WTC11 (cell line): ENCODE results near the gene SIN3A.

Source experiments
- CBFB ChIP-seq: sonication (generic); formaldehyde crosslinking; IDR thresholded peaks from 2 replicates; pipeline ENCODE4 v1.8.1; 2022; ENCODE audit warnings: mild to moderate bottlenecking, low read depth, missing genetic modification reagents
- CREB1 ChIP-seq: sonication (generic); formaldehyde crosslinking; IDR thresholded peaks from 2 replicates; pipeline ENCODE4 v1.8.0; 2023; ENCODE audit warnings: mild to moderate bottlenecking, missing genetic modification reagents
- CREM ChIP-seq: sonication (generic); formaldehyde crosslinking; IDR thresholded peaks from 2 replicates; pipeline ENCODE4 v1.8.1; 2022; ENCODE audit warnings: mild to moderate bottlenecking, missing genetic modification reagents, moderate library complexity
- CTCF ChIP-seq: fragments of 200-600 bp; IDR thresholded peaks from 2 replicates; pipeline ENCODE4 v1.8.0; 2022; ENCODE audit warnings: antibody characterized with exemption
- IRF1 ChIP-seq: sonication (generic); formaldehyde crosslinking; IDR thresholded peaks from 2 replicates; pipeline ENCODE4 v1.8.0; 2023; ENCODE audit warnings: missing genetic modification reagents
- IRF2 ChIP-seq: sonication (generic); formaldehyde crosslinking; IDR thresholded peaks from 2 replicates; pipeline ENCODE4 v1.8.0; 2022; ENCODE audit warnings: low read depth, missing genetic modification reagents, borderline replicate concordance
- MAX ChIP-seq: sonication (generic); formaldehyde crosslinking; IDR thresholded peaks from 2 replicates; pipeline ENCODE4 v1.8.0; 2022; ENCODE audit warnings: mild to moderate bottlenecking, missing genetic modification reagents
- NR1H2 ChIP-seq: sonication (generic); formaldehyde crosslinking; IDR thresholded peaks from 2 replicates; pipeline ENCODE4 v1.9.0; 2021; ENCODE audit warnings: mild to moderate bottlenecking, moderate library complexity, missing genetic modification reagents
- SP1 ChIP-seq: sonication (generic); formaldehyde crosslinking; conservative IDR thresholded peaks from 2 replicates; pipeline ENCODE4 v1.8.1; 2022; ENCODE audit warnings: missing genetic modification reagents
- USF1 ChIP-seq: sonication (generic); formaldehyde crosslinking; IDR thresholded peaks from 2 replicates; pipeline ENCODE4 v1.8.0; 2022; ENCODE audit warnings: mild to moderate bottlenecking, missing genetic modification reagents
- ZNF219 ChIP-seq: sonication (generic); formaldehyde crosslinking; IDR thresholded peaks from 2 replicates; pipeline ENCODE4 v1.8.0; 2023; ENCODE audit warnings: missing genetic modification reagents, mild to moderate bottlenecking, borderline replicate concordance
- ZNF671 ChIP-seq: fragments of 250-450 bp; sonication (Bioruptor Pico); IDR thresholded peaks from 2 replicates; pipeline ENCODE4 v1.8.0; 2021; ENCODE audit warnings: mild to moderate bottlenecking

DNA sequence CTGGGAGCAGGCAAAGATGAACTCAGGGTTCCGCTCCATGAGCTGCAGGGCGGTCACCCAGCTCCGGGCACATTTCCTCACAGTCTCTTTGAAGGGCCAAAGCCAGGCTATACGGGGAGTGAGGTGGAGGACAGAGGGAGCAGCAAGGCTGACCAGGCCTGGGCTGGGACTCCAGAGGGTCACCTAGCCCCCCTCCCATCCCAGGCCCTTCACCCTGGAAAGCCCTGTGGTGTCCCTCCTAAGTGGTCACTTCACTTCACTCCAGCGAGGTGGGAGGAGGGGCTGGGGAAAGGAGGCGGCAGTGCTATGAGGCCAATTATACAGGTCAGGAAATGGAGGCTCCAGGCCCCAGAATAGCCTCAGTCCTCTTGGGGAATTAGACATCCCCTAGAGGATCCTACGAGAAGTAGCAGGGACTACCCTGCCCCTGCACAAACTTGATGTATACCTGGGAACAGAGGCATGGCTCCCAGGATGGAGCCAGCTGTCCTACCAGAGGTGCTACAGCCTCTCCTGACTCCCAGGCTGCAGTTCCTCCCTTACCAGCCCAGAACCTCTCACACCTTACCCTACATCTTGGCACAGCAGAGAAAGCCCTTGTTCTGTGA lies 88.7 kb downstream of the SIN3A start:
- TF ChIP-seq IRF2 (CRISPR knock-in tag) (no peak), MAX (no peak), IRF1 (no peak), CTCF (no peak), ZNF219 (no peak), CREB1 (CRISPR knock-in tag) (no peak), CBFB (no peak), SP1 (CRISPR knock-in tag) (no peak), ZNF671 (CRISPR knock-in tag) (no peak), USF1 (CRISPR knock-in tag) (no peak), NR1H2 (CRISPR knock-in tag) (no peak), CREM (CRISPR knock-in tag) (no peak)
